Glutamatergic neuron (in vitro differentiated cells): ENCODE data around the gene CDK5. TPM values are rescaled to one million over a fixed set of nuclear protein-coding genes. Genes with fewer than 3 reads are reported as not detected.
"Not testable (repeated sequence)": the region's sequence is repeated elsewhere in the genome, so short reads cannot be mapped to it uniquely, and the experiment has no call there.

Experiments used
- DNase-seq: peaks from one replicate; pipeline ENCODE4 v3.0.0; 2022
- H3K27ac Mint-ChIP-seq: one replicate; pipeline ENCODE4 v1.8.0; 2020; ENCODE audit warnings: mild to moderate bottlenecking, mixed read lengths, inconsistent platforms; ENCODE audit not compliant: unreplicated experiment
- H3K27me3 Mint-ChIP-seq: one replicate; pipeline ENCODE4 v1.8.0; 2020; ENCODE audit warnings: mild to moderate bottlenecking, moderate library complexity, mixed read lengths, inconsistent platforms; ENCODE audit not compliant: unreplicated experiment
- H3K36me3 Mint-ChIP-seq: one replicate; pipeline ENCODE4 v1.8.0; 2020; ENCODE audit warnings: mild to moderate bottlenecking, mixed read lengths, inconsistent platforms; ENCODE audit not compliant: unreplicated experiment
- H3K4me1 Mint-ChIP-seq: one replicate; pipeline ENCODE4 v1.8.0; 2020; ENCODE audit warnings: mild to moderate bottlenecking, low read depth, mixed read lengths, inconsistent platforms; ENCODE audit not compliant: unreplicated experiment
- H3K4me3 Mint-ChIP-seq: one replicate; pipeline ENCODE4 v1.8.0; 2020; ENCODE audit warnings: mild to moderate bottlenecking, mixed read lengths, inconsistent platforms; ENCODE audit not compliant: unreplicated experiment
- H3K9me3 Mint-ChIP-seq: one replicate; pipeline ENCODE4 v1.8.0; 2020; ENCODE audit warnings: mild to moderate bottlenecking, moderate library complexity, mixed read lengths, inconsistent platforms; ENCODE audit not compliant: unreplicated experiment
- CTCF ChIP-seq: fragments of 200-600 bp; sonication (generic); IDR thresholded peaks from one replicate; pipeline ENCODE4 v1.5.0; 2021; ENCODE audit not compliant: partially characterized antibody, unreplicated experiment
- total RNA-seq: library from RNA; stranded (reverse); fragmentation: NEBNext Ultra II Directional; extraction: Animal tissue kit (Norgen Biotek cat#: 25700); gene quantifications from one replicate; pipeline ENCODE4 v1.2.1, GENCODE V29; 2021; ENCODE audit not compliant: unreplicated experiment

The CDK5 gene
- total RNA-seq, 1 donor from 2014 or later: 52.9 TPM

GRCh38 chr7:151012911-151013347 is 44.8 kb downstream of the CDK5 start:
- H3K27ac Mint-ChIP-seq: no peak overlapping the region
- peak; percentile 22 for TF ChIP-seq CTCF
- H3K4me1 Mint-ChIP-seq: peaks cover 15% of the 10 kb centered on the region
- H3K4me3 Mint-ChIP-seq: peak overlapping the region; percentile 7
- H3K27me3 Mint-ChIP-seq: peaks cover 18% of the 10 kb centered on the region
- peaks cover 13% of the 10 kb centered on the region for H3K9me3 Mint-ChIP-seq
- H3K36me3 Mint-ChIP-seq: no peaks in the 10 kb centered on the region
- peak; percentile 76 for DNase-seq

DNA sequence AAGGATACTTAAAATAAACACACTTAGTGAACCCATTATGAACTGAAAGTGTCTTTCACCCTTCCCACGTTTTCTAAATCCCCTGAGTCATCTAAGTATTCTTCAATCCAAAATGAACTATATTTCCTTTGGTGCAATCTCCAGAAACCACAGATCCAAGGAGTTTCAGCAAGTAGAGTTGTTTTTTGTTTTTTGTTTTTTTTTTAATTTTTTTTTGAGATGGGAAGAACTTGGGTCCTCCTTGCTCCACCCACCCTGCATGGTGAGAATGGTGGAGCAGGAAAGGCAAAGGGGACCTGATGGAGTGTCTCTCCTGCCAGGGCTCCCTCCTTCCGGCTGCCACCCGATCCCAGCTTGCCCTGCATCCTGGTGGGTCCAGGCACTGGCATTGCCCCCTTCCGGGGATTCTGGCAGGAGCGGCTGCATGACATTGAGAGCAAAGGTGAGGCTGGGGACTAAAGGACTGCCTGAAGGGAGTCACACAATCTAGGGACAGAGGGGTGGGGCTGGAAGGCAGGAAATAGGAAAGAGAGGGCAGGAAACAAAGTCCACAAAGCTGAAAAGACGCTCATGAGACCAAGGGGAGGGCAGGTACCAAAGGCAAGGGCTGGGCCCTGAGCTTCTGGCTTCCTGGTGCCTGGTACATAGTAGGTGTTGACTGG is 45.5 kb downstream of the CDK5 start:
- H3K9me3 Mint-ChIP-seq: peaks cover 8% of the 10 kb centered on the region
- TF ChIP-seq CTCF: no peak
- peaks cover 13% of the 10 kb centered on the region for H3K27me3 Mint-ChIP-seq
- H3K36me3 Mint-ChIP-seq: no peaks in the 10 kb centered on the region
- H3K4me3 Mint-ChIP-seq: peak overlapping the region; percentile 55
- no peak overlapping the region for H3K27ac Mint-ChIP-seq
- no peak for DNase-seq
- H3K4me1 Mint-ChIP-seq: peaks cover 9% of the 10 kb centered on the region

DNA sequence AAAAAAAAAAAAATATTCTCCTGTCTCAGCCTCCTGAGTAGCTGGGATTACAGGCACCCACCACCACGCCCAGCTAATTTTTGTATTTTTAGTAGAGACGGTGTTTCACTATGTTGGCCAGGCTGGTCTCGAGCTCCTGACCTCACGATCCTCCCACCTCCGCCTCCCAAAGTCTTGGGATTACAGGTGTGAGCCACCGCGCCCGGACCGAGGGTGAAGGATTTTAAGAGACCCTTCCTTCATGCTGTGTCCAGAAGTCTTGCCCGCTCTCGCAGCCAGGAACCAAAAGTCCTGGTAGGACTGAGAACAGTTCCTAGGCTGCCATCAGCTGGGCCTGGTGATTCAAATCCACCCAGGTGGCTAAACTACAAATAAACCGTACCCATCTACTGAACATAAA is 46.1 kb downstream of the CDK5 start:
- not testable (repeated sequence) for H3K36me3 Mint-ChIP-seq, H3K4me3 Mint-ChIP-seq, H3K27ac Mint-ChIP-seq, DNase-seq, H3K9me3 Mint-ChIP-seq, H3K4me1 Mint-ChIP-seq
- peaks cover 13% of the 10 kb centered on the region for H3K27me3 Mint-ChIP-seq

DNA sequence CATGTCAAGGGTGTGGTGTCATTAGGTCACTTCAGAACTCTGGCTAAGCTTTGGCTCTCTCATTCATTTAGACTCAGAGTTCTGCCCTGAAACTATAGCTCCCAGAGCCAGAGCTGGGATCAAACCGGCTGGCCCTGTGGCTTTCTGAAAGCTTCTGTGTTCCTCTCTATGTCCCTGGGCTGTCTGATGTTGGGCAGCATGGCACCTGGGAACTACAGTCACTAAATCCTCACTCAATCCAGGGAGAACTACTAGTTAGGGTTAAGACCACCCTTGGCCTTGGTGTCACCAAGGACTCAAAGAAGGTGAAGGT is 46.6 kb downstream of the CDK5 start:
- Mint-ChIP-seq H3K9me3 (peaks cover 11% of the 10 kb centered on the region), H3K4me1 (peaks cover 10% of the 10 kb centered on the region), H3K36me3 (no peaks in the 10 kb centered on the region), H3K27ac (no peak overlapping the region), H3K27me3 (peaks cover 13% of the 10 kb centered on the region), H3K4me3 (no peak overlapping the region)
- TF ChIP-seq CTCF: no peak
- DNase-seq: no peak

DNA sequence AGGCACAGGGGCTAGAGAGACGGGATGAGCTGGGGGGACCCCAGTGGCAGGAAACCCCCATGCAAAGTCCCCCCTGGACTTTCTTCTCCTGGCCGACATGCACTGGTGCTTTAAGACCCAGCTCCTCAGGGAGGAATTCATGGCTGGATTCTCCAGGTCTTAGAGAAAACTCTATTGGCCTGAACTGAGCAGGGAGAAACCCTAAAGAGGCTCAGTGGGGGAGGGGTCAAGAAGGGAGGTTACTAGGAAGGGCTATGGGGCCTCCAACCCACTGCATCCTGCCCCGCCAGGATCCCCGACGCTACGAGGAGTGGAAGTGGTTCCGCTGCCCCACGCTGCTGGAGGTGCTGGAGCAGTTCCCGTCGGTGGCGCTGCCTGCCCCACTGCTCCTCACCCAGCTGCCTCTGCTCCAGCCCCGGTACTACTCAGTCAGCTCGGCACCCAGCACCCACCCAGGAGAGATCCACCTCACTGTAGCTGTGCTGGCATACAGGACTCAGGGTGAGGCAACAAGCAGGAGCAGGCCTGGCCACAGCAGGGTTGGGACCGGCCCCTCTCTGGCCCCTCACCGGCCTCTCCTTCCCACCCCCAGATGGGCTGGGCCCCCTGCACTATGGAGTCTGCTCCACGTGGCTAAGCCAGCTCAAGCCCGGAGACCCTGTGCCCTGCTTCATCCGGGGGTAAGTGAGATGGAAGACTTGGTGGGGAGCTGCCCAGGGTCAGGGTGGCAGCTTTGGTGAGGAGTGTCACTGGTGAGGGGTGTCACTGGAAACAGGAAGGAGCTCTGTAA is 47.2 kb downstream of the CDK5 start:
- Mint-ChIP-seq H3K4me1 (peaks cover 11% of the 10 kb centered on the region), H3K36me3 (no peaks in the 10 kb centered on the region), H3K27me3 (peaks cover 13% of the 10 kb centered on the region), H3K9me3 (peaks cover 13% of the 10 kb centered on the region), H3K4me3 (no peak overlapping the region), H3K27ac (no peak overlapping the region)
- no peak for DNase-seq
- TF ChIP-seq CTCF: no peak
